G401 (cell line): ENCODE results near the gene AUTS2. TPM values are rescaled to one million over a fixed set of nuclear protein-coding genes. Genes with fewer than 3 reads are reported as not detected.

Source experiments
- DNase-seq: peaks from one replicate; pipeline ENCODE4 v3.0.0-alpha.2; 2015; ENCODE audit warnings: low spot score
- in situ Hi-C: cut with HindIII; loops from 2 replicates; pipeline ENCODE4 v1.10.0; 2016; ENCODE audit warnings: low sequenced_read_pairs, mixed read lengths
- total RNA-seq: library from RNA; depleted of rRNA; stranded (reverse); fragments of >200 nt; shearing (Covaris generic); gene quantifications from 2 replicates; pipeline ENCODE4 v1.2.3, GENCODE V29; 2014

AUTS2 gene
- total RNA-seq, 1 experiment from 2014 or later: 4.4 TPM

DNA sequence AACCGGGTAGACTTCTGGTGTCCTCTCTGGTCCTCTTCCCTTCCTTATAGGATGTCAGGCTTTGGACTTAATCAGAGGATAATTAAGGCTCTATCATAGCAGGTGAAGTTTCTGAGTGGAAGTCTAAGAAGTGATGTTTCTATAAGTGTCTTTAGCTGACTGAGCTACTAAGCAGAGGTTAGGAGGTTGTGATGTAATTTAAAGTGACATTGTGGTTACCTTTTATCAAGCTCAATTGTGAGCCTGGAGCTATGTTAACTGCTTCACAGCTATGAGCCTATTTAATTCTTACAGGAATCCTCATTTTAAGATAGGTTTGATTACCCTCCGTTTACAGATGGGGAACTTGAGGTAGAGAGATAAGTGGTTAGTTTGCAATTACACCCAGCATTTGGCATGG lies 365.1 kb downstream of the AUTS2 start:
- in situ Hi-C loops: no loop called here
- DNase-seq: no peak

DNA sequence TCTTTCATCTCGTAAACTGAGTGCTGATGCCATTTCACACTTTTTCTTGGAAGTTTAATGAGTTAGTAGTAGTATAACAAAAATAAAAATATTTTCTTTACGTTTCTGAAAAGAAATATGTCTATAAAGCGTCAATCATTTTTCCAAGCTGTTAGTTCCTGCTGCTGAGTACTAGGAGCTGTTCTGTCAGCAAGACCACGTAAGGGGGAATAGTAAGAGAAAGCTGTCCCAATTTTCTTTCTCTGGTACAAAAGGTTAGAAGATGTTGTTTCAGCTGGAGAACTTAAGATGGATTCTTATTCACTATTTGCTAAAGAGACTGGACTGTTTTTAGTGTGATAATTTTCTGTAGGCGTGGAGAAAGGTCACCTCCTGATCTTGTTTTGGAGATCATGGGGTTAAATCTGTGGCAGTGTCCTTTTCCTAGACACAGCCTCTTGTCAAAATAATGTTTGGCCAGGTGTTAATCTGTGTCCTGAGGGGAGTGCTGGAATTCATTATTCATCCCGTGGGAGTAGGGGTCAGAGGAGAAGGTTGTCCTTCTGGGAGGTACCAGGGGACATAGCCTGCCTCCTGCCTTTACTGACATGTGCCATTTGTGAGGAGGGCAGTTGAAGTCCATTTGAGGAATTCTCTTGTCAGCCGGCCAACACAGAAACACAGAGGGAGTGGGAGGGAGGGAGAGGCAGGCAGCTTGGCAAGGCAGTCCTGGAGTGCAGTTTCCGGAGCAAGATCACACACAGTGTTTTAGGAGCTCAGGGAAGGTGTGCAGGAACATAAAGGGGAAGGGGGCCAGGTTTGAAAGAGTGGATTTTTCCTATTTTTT lies 368.7 kb downstream of the AUTS2 start:
- in situ Hi-C loops: no loop called here
- DNase-seq: peak; percentile 71

DNA sequence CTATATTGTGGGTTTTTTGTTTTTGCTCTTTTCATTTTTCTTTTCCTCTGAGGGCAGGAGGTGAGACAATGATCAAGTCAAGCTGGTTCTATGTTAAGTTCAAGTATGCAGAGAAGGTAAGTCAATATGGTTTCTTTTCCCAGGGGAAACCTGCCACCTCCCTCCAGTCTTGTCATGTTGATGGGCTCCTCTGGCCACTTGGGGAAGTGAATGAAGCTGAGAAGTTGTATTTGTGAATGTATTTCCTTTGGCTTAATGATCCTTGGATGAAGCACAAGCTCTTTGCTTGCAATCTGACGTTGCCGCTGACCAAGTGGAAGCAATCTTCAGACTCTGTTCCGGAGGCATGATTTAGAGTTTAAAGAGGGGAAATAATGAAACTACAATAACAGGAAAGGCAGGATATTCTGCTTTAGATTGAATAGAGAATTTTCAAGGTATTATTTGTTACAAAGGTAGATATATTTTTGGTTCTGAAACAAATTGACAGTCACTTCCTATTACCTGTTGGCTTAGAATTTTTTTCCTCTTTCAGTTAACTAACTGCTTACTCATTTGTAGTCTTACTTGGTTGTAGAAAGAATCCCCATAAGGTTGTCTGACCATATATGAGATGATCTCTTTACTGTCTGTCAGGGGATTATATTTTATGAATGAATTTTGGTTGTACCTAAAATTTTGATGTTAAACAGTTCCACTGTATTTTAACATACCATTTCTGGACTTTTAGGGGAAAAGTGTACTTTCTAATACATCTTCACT lies 369.6 kb downstream of the AUTS2 start:
- DNase-seq: peak; percentile 19
- in situ Hi-C loops: no loop called here

DNA sequence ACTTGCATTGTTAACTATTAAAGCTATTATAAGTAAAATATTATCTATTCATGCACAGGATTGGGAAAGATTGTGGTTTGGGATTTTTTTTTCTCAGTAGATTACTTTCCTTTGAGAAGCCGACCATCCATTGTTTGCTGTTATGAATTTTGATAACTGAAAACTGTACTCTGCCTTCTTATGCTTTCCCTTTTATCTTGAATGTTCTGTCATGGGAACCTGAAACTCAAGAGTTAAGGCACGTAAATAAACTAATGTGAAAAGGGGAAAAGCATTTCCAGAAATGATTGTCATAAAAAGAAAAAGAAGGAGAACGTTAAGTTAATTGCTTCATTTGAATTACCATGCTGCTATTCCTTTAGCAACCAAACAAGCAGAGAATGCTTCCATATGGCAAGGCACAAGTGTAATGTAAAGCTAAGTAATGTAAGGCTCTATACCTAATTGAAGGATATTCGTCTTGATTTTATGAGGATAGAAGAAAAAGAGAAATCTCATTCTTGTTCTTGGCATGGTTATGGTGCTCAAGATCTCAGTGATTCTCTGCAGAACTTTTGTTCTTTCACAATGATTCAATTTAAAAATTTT lies 370.8 kb downstream of the AUTS2 start:
- in situ Hi-C loops: no loop called here
- no peak for DNase-seq

DNA sequence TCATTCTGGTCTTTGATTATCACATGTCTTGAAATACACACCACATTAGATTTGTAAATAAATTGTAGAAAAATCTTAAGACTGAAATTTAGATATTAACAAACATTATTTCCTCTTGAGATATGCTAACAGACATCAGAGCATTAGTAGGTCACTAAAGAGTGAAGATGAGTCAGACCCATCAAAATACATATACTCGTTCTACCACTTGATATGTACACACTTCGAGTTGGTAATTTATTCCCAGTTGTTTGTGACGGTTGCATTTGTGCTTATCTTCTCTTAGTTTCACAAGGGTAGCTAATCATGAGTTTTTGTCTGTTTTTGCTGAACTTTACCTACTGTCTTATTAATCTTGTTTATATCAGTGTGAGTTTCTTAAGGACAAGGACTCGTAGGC lies 383.4 kb downstream of the AUTS2 start:
- no peak for DNase-seq
- in situ Hi-C loops: no loop called here

DNA sequence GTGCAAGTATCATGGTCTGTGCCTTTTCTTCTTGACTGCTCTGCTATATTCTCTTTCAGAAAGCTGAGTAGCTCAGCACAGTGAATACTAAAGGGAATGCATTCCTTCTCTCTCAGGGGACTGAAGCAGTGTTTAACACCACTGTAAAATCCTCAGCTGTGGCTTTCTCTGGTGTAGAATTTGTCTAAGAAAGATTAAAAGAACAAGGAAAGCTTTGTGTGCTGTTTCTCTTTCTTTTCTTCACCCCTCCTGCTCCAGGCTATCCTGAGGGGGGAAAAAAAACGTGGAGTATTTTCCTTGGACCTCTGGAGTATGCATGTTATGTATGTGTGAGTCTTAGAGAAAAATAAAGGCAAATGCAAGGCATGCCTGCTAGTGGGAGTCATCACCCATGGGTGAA lies 383.9 kb downstream of the AUTS2 start:
- in situ Hi-C loops: no loop called here
- DNase-seq: no peak

DNA sequence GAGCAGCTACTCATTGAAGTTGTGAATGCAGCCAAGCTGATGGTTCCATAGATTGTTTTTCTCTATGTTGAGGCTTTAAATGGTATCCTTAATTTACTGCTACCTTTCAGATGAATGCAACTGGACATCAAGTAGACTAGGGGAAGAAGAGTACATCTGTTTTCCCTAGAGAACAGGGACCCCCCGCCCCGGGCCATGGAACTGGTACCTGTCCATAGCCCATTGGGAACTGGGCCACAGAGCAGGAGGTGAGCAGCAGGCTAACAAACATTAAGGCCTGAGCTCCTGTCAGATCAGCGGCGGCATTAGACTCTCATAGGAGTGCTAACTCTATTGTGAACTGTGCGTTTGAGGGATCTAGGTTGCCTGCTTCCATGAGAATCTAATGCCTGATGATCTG lies 391.3 kb downstream of the AUTS2 start:
- in situ Hi-C loops: no loop called here
- no peak for DNase-seq

DNA sequence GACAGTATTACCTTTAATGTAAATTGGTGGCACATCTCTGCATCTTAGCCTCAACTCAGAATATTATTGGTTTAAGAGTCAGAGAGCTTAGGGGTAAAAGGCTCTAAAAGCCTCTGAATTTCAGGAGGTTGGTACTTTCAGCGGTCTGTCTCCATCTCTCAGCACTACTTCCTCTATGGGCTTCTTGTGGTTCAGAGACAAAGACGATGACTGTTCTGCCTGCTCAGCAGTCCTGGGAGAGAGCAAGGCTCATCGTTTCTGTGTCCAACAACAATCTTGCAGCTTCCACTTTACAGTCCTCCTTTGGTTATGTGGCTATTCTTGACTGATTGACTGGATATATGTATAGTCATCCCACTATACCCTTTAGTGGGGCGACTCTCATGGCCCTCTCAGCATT lies 394.7 kb downstream of the AUTS2 start:
- in situ Hi-C loops: no loop called here
- DNase-seq: no peak

DNA sequence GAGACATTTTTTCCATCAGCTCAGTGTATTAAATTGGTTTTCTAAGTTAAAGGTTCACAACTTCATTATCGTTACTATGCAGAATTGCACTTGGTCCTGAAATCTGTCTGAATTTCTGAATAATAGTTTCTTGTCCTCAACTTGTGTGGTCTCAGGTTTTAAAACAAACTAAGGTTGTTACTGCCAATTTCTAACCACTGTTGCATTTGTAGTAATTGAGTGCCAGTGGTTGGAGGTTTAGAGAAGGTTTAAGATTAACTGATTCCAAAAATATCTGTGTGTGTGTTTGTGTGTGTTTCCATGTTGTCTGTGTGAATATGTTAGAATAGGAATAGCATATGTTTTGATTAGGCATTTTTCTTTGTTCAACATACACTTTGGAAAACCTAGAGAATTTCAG lies 395.9 kb downstream of the AUTS2 start:
- DNase-seq: no peak
- in situ Hi-C loops: no loop called here

DNA sequence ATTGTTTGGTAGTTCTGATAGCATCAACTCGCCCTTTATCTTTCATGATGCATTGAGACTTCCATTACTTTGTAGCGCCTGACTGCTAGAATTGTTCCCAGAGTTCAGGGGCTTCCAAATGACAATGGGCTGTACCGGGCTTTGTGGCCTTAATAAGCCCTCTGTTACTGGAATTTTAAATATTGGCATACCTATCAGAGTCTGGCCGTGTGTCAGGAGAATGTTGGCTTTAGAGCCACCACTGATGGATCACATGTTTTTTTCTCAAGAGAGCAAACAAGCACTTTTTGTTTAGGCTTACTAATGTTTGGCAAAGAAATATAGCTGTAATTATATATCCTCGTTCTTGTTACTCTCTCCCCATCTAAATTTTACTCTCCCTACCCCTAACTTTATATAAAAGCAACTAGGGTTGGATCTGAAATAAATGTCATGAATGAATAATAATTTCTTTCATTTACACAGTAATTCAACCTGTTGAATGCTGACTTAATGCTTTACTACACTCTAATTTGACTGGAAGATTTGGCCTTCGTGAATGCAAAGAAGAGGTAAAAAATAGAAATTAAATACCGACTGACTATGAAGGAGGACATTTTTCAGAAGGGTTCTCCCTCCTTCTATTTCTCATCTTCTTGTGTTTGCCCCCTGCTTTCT lies 396.7 kb downstream of the AUTS2 start:
- peak; percentile 16 for DNase-seq
- in situ Hi-C loops: no loop called here

DNA sequence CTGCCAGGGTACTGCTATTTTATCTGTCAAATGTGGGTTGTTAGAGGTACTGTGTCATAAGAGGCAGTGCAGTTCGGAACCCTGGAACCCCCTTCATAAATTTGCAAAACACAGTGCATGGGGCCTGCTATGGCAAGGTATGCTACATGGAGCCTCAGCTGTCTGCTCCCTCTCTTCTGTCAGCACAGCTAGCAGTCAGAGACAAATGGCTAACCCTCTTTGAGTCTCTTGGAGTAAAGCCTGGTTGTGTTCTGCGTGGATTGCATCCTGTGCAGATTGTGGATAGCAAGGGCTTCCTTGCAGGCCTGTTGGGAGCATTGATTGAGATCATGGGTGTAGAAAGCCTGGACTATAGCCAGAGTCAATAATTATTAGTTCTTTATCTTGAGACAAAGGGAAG lies 397.8 kb downstream of the AUTS2 start:
- DNase-seq: no peak
- in situ Hi-C loops: no loop called here

DNA sequence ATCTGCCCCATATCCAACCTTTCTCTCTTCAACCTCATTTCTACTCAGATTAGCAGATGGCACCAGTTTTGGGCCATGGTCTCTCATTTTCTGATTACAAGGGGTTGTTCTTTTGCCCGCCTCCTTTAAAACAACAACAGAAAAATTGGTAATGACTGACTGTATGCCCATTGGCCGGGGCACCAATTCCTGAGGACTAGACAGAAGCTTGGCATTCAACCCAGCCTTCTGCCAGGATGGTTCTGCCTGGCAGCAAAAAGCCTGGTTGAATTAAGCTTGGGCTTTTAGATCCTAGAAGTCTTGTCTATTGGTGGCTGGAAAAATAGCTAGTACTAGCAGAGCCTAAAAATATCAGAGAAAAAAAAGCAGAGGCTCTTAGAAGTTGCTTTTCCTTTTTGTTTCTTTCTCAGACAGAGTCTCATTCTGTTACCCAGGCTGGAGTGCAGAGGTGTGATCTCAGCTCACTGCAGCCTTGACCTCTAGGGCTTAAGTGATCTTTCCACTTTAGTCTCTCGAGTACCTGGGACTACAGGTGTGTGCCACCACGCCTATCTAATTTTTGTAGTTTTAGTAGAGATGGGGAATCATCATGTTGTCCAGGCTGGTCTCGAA lies 402.6 kb downstream of the AUTS2 start:
- DNase-seq: peak; percentile 95
- in situ Hi-C loops: no loop called here

DNA sequence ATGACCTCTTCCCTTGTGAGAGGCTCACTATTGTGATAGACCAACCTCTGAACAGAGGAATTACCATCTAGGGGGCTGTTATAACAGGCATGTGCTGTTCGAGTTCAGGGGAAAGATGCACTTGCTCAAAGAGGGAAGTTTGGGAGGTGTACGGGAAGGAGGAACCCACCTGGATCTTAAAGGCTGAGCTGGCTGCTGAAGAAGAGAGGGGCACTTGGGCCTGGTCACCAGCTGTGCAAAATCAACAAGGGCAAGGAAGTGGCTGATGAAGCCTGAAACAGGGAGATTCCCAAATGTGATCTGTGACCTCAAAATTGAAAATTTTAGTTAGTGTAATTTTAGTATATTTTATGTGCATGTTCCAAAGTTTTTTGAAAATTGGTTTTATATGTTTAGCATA lies 407.2 kb downstream of the AUTS2 start:
- no peak for DNase-seq
- in situ Hi-C loops: no loop called here

DNA sequence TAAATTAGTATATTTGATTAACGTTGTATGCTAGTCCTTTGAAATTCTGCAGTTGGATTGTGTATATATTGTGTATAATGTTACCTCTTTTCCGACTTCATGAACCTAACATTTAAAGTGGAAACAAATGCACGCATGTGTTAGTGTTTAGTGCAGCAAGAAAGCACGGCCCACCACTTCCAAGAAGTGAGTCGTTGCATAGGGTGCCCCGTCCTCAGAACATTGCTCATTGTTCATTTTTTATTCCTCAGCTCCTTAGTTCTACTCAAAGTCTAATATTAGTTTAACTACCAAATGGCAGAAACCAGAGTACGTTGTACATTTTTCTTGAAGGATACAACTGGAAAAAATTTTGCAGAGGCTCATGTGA lies 407.6 kb downstream of the AUTS2 start:
- DNase-seq: no peak
- in situ Hi-C loops: no loop called here

DNA sequence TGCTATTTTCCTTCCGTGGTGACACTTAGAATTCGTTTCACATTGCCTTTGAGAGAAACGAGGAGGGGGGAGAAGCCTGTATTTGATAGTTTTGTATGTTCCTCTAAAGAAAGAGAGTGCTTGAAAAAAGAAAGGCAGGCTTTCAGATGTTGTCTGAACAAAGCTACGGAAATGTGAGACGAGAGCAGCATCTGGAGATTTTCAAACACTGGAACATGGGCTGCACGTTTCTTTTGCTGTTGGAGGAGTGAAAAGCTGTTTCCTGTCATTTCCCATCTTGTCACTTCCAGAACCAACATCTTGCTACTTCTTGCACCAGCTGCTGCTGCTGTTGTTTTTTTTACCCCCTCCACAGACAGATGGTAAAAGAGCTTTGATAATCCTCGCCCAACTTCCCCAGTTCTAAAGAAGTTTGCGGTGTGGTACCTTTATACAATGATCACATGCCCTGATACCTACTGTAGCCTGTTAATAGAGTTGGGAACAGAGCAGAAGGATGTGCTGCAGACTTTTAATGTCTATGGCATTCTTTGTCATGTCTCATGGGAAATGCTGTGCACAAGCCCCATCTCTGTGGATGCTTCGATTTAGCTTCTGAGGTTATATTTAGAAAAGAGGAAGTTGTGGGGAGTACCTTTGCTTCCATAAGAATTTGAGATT lies 408.1 kb downstream of the AUTS2 start:
- no peak for DNase-seq
- in situ Hi-C loops: no loop called here

DNA sequence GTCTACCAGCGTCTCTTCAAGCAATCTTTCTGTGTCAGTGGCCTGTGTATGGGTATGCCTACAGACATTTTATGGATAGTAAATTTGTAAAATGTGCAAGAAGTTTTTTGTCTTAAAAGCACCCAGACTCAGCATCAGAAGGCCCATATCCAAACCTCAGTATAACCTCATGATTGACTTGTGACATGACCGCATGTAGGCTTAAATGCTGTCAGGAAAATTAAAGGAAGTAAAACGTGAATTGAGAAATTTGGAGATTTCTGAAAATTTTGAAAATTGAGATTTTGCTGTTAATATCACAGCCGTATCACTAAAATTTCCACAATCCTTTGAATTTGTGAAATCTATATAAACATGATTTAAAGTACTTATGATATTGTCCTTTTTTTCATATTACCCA lies 410.2 kb downstream of the AUTS2 start:
- in situ Hi-C loops: no loop called here
- no peak for DNase-seq

DNA sequence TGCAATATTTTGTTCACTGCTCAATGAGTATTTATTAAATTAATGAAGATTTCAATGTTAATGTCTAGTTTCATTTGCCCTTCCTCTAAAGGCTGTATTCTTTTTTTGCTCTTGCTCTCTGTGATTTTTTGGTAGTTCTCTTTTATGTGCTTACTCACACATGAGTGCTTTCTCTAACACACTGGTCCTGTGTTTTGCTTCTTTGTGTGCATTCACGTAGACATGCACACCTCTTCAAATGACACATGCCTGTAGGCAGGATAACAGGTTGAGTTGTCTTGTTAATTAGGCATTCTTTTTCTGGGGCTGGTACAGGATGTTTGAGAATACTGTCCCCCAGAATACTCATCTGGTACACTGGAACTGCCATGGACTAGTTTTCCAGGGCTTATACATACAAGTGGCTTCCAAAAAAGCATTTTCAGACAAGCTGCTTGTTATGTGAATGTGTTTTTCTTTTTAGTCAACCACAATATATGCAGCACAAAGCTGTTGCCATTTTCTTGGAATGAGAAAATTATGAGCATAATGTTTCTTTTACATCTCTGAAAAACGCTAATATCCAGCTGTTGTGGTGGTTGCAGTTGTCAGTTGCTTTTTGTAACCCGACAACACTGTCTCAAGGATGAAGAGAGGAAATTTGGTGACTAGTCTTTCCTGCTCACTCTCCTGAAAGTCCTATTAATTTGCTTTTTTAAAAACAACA lies 416.4 kb downstream of the AUTS2 start:
- no peak for DNase-seq

DNA sequence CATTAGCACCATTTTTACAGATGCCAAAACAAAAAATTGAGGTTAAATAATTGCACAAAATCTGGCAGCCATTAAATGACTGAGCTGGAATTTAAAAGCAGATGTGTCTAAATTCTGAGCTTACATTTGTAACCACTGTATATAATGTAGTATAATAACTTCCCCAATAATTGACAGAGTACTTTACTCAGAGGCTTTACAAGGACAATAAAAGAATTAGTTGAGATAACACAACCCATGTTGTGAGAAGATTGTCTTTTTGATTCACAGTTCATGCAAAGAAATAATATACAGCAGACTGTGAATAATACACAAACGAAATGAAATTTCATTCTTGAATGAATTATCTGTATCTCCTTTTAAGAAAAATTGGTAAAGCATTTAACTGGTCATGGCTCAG lies 417.1 kb downstream of the AUTS2 start:
- in situ Hi-C loops: no loop called here
- no peak for DNase-seq

More for the DNA sequence above, 416.4 kb downstream of the AUTS2 start:
- in situ Hi-C loops: no loop called here
